Measurements from ENCODE around the gene RAB37. TPM values are rescaled to one million over a fixed set of nuclear protein-coding genes. Genes with fewer than 3 reads are reported as not detected.

The RAB37 gene
- total and polyA plus RNA-seq, 2 donors (not counting 1 experiment from before 2014, with no cell fraction given): 67.6 to 76.8 TPM

GRCh38 chr17:74748529-74749278 lies 11.6 kb downstream of the RAB37 start, which contains the start of gene NHERF1:
Gene NHERF1, plus strand, starts transcription at chr17:74748628. Its CDS starts 219 bp downstream, at chr17:74748847.
- intact Hi-C loops (cut with micrococcal nuclease): loop anchor here (1.0 kb wide), 4 partner anchors 10 to 125 kb away; partner anchors contain the start of gene NAT9
- Histone ChIP-seq H3K4me3 (ENCODE audit: control extremely low read depth in 1 of 5, extremely low read depth in 1 of 5, insufficient read depth in 1 of 5, low read depth in 2 of 5, low read length in 4 of 5) (peak within 1 kb of the TSS; percentile 51 to 99 (median 90)), H3K9me3 (ENCODE audit: control extremely low read depth in 1 of 3, control insufficient read depth in 2 of 3, insufficient read depth in 1 of 3, low read length in 2 of 3) (no peaks in the 10 kb centered on the region), H4K20me1 (ENCODE audit: control insufficient read depth, insufficient read depth, low read length, poor library complexity, severe bottlenecking) (peaks cover 50% of the 10 kb centered on the region), H3K27me3 (replicated peaks in 1 of 4; ENCODE audit: control extremely low read depth in 1 of 4, control insufficient read depth in 3 of 4, insufficient read depth in 4 of 4, low read length in 3 of 4) (no peaks in the 10 kb centered on the region), H2AFZ (ENCODE audit: insufficient read depth, low read depth, low read length, poor library complexity, severe bottlenecking) (peak within 1 kb of the TSS; percentile 78), H3K4me1 (ENCODE audit: control insufficient read depth in 2 of 2, insufficient read depth in 2 of 2, low read length in 2 of 2) (peaks cover 44 to 56% of the 10 kb centered on the region in 2 donors), H3K79me2 (ENCODE audit: control insufficient read depth, insufficient read depth, low read length) (peaks cover 68% of the 10 kb centered on the region), H3K27ac (ENCODE audit: low read length in 2 of 2) (peak within 1 kb of the TSS; percentile 45 to 80), H3K9ac (ENCODE audit: low read length) (peak within 1 kb of the TSS; percentile 98), H3K4me2 (replicated peaks; ENCODE audit: low read depth, low read length, poor library complexity, severe bottlenecking) (peak within 1 kb of the TSS; percentile 99), H3K36me3 (replicated peaks in 1 of 2; ENCODE audit: control extremely low read depth in 1 of 2, control insufficient read depth in 1 of 2, extremely low read depth in 1 of 2, insufficient read depth in 2 of 2, low read length in 1 of 2) (peaks cover 0 to 4% of the 10 kb centered on the region in 2 experiments)
- DNase-seq (peak; percentile 95), ATAC-seq (ENCODE audit: low read depth) (peak; percentile 95)
- WGBS (ENCODE audit: insufficient coverage): under 1% methylated on average over 90 of the region's 90 CpGs
- Mint-ChIP-seq H3K27me3 (no peaks in the 10 kb centered on the region), H3K4me1 (peaks cover 58% of the 10 kb centered on the region), H3K27ac (peak within 1 kb of the TSS; percentile 82), H3K9me3 (ENCODE audit: insufficient read depth) (no peaks in the 10 kb centered on the region), H3K4me3 (peak within 1 kb of the TSS; percentile 91)
- TF ChIP-seq EZH2 (IDR thresholded peaks at IDR 0.05; ENCODE audit: borderline replicate concordance, insufficient read depth, low read depth, low read length, poor library complexity, severe bottlenecking): no peak
- ChIA-PET POLR2A (interaction anchor here (0.5 to 3.7 kb wide), 8 partner anchors 9 to 286 kb away, joined by 3 to 43 read pairs (median 8); partner anchors contain the start of genes FDXR, NAT9 and RAB37), CTCF (interaction anchor here (0.5 to 7.7 kb wide), 12 partner anchors 10 to 312 kb away, joined by 3 to 57 read pairs (median 8); partner anchors contain the start of gene RAB37)

DNA sequence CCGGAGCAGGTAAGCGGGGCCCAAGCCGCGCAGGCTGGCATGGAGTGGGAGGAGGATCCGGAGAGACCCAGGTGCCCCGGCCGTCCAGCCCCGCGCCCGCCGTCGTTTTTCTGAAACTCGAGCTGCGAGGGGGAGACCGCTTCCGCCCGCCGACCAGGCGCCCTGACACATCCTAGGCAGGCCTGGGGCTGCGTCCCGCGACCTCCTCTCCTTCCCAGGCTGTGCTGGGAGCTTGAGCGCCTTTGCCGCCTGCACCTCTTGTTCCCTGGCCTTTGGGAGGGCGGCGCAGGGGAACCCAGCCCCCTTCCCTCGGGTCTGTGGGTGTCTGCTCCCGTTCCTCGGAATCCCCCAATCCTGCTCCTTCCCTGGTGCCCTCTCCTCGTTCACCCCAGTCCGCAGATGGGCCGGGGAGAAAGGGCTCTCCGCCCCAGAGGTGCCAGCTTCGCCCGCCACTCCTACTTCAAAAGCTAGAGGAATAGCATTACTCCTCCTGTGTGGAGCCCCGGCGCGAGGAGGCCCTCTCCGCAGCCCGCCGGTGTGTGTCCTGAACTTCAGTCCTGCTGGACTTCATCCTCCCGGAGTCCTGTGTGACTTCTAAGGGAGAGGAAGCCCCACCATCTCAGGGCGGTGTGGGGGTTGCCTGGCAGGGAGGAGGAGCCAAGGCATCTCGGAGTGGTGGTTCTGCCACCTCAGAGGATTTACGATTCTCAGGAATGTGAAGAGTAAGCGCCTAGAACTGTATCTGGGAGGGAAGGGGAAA lies 12.4 kb downstream of the RAB37 start:
- Mint-ChIP-seq H3K27ac (peak overlapping the region; percentile 60), H3K27me3 (no peaks in the 10 kb centered on the region), H3K4me1 (peaks cover 58% of the 10 kb centered on the region), H3K4me3 (peak overlapping the region; percentile 91), H3K9me3 (ENCODE audit: insufficient read depth) (no peaks in the 10 kb centered on the region)
- H3K4me3 ChIP-seq (ENCODE audit: control extremely low read depth in 1 of 5, extremely low read depth in 1 of 5, insufficient read depth in 1 of 5, low read depth in 2 of 5, low read length in 4 of 5): peak overlapping the region; percentile 51 to 99 (median 90)
- no peaks in the 10 kb centered on the region for H3K9me3 ChIP-seq (ENCODE audit: control extremely low read depth in 1 of 3, control insufficient read depth in 2 of 3, insufficient read depth in 1 of 3, low read length in 2 of 3)
- intact Hi-C loops (cut with micrococcal nuclease): no loop called here
- WGBS (ENCODE audit: insufficient coverage): 1% methylated on average over 42 of the region's 46 CpGs
- ChIA-PET CTCF (interaction anchor here (0.7 to 7.7 kb wide), 16 partner anchors 8 to 116 kb away, joined by 3 to 57 read pairs (median 6); partner anchors contain the start of gene RAB37), POLR2A (interaction anchor here (0.5 to 2.6 kb wide), 6 partner anchors 9 to 285 kb away, joined by 3 to 27 read pairs (median 8); partner anchors contain the start of genes FDXR, NAT9 and RAB37)
- H3K27me3 ChIP-seq (replicated peaks in 1 of 4; ENCODE audit: control extremely low read depth in 1 of 4, control insufficient read depth in 3 of 4, insufficient read depth in 4 of 4, low read length in 3 of 4): no peaks in the 10 kb centered on the region
- H2AFZ ChIP-seq (ENCODE audit: insufficient read depth, low read depth, low read length, poor library complexity, severe bottlenecking): peak overlapping the region; percentile 78
- peak overlapping the region; percentile 99 for H3K4me2 ChIP-seq (replicated peaks; ENCODE audit: low read depth, low read length, poor library complexity, severe bottlenecking)
- H3K4me1 ChIP-seq (ENCODE audit: control insufficient read depth in 2 of 2, insufficient read depth in 2 of 2, low read length in 2 of 2): peaks cover 42 to 55% of the 10 kb centered on the region in 2 donors
- H3K36me3 ChIP-seq (replicated peaks in 1 of 2; ENCODE audit: control extremely low read depth in 1 of 2, control insufficient read depth in 1 of 2, extremely low read depth in 1 of 2, insufficient read depth in 2 of 2, low read length in 1 of 2): peaks cover 0 to 4% of the 10 kb centered on the region in 2 experiments
- DNase-seq (no peak), ATAC-seq (ENCODE audit: low read depth) (peak; percentile 0)
- TF ChIP-seq EZH2 (IDR thresholded peaks at IDR 0.05; ENCODE audit: borderline replicate concordance, insufficient read depth, low read depth, low read length, poor library complexity, severe bottlenecking) (no peak), CTCF (IDR thresholded peaks at IDR 0.05) (no peak)
- peaks cover 54% of the 10 kb centered on the region for H4K20me1 ChIP-seq (ENCODE audit: control insufficient read depth, insufficient read depth, low read length, poor library complexity, severe bottlenecking)
- peak overlapping the region; percentile 98 for H3K9ac ChIP-seq (ENCODE audit: low read length)
- H3K27ac ChIP-seq (ENCODE audit: low read length in 2 of 2): peak overlapping the region in 1 of 2 donors; percentile 80
- H3K79me2 ChIP-seq (ENCODE audit: control insufficient read depth, insufficient read depth, low read length): peaks cover 68% of the 10 kb centered on the region
